ENCODE measurements around the gene ACP7. TPM values are rescaled to one million over a fixed set of nuclear protein-coding genes. Genes with fewer than 3 reads are reported as not detected.

ACP7 gene
- total and polyA plus RNA-seq, 2 of the 4 experiments (the other 2 are of a cell fraction), result not detected

GRCh38 chr19:39146091-39146490 lies 61.9 kb downstream of the ACP7 start:
- Histone ChIP-seq H2AFZ (replicated peaks; ENCODE audit: low read length, poor library complexity) (no peak overlapping the region), H2AK9ac (replicated peaks; ENCODE audit: low read depth, low read length, poor library complexity) (no peak overlapping the region), H4K91ac (ENCODE audit: insufficient read depth, low read depth, low read length) (no peak overlapping the region), H3K4me3 (ENCODE audit: insufficient read depth, low read depth, low read length) (no peak overlapping the region), H3K27ac (ENCODE audit: insufficient read depth, low read length) (no peak overlapping the region), H3K27me3 (ENCODE audit: control insufficient read depth, insufficient read depth, low read length) (no peaks in the 10 kb centered on the region), H3K4ac (ENCODE audit: low read depth, low read length) (no peak overlapping the region), H4K20me1 (ENCODE audit: insufficient read depth, low read length) (peaks cover 51% of the 10 kb centered on the region), H3K14ac (replicated peaks; ENCODE audit: low read depth, low read length) (no peak overlapping the region), H3K18ac (ENCODE audit: low read depth, low read length) (no peak overlapping the region), H3K9ac (ENCODE audit: low read depth, low read length) (no peak overlapping the region), H3K4me1 (ENCODE audit: control insufficient read depth, insufficient read depth, low read length) (peaks cover 2% of the 10 kb centered on the region; the same call in 1 of the 2 replicates), H3K9me3 (ENCODE audit: control insufficient read depth, insufficient read depth, low read length) (peaks cover 2% of the 10 kb centered on the region), H3K9me1 (ENCODE audit: insufficient read depth, low read length) (peaks cover 5% of the 10 kb centered on the region; the same call in 1 of the 2 replicates), H3K56ac (ENCODE audit: extremely low read depth, insufficient read depth, low read length) (no peak overlapping the region), H2BK5ac (ENCODE audit: low read depth, low read length, poor library complexity, severe bottlenecking) (no peak overlapping the region), H2AK5ac (ENCODE audit: low read depth, low read length) (no peak overlapping the region), H3K36me3 (ENCODE audit: control insufficient read depth, insufficient read depth, low read length) (peaks cover 3% of the 10 kb centered on the region; the same call in 1 of the 2 replicates), H3K23ac (ENCODE audit: low read depth, low read length) (no peak overlapping the region), H2BK20ac (ENCODE audit: low read depth, low read length) (no peak overlapping the region), H4K8ac (ENCODE audit: low read depth in 2 of 2, low read length in 2 of 2) (no peak overlapping the region), H2BK15ac (ENCODE audit: low read depth, low read length) (no peak overlapping the region), H4K5ac (ENCODE audit: low read depth, low read length) (no peak overlapping the region), H3K79me1 (ENCODE audit: low read depth in 1 of 2, low read length in 2 of 2) (peaks cover 53 to 70% of the 10 kb centered on the region in 2 experiments), H3K4me2 (ENCODE audit: low read depth, low read length) (no peak overlapping the region), H2BK120ac (ENCODE audit: low read depth, low read length) (no peak overlapping the region)
- TF ChIP-seq CEBPB (IDR thresholded peaks at IDR 0.05; ENCODE audit: low read depth, low read length) (no peak), MAFK (IDR thresholded peaks at IDR 0.05; ENCODE audit: low read depth, low read length) (no peak), POLR2A (IDR thresholded peaks at IDR 0.05; ENCODE audit: low read depth, low read length) (no peak), RAD21 (IDR thresholded peaks at IDR 0.05; ENCODE audit: low read length) (no peak), RFX5 (IDR thresholded peaks at IDR 0.05; ENCODE audit: low read depth, low read length) (no peak), BHLHE40 (IDR thresholded peaks at IDR 0.05; ENCODE audit: low read depth, low read length) (no peak), NFE2L2 (IDR thresholded peaks at IDR 0.05; ENCODE audit: low read depth, low read length) (no peak)
- ChIA-PET CTCF (no interaction called here), POLR2A (ENCODE audit: unreplicated experiment) (no interaction called here)
- no TSS peak for BruUV-seq (replicated peaks)
- in situ Hi-C loops (cut with MboI; ENCODE audit: low sequenced_read_pairs), result no loop called here
- dilution Hi-C loops (cut with HindIII; ENCODE audit: low sequenced_read_pairs, unreplicated experiment), result no loop called here
- no CpG with 5 or more reads among the region's 1 CpG for WGBS, 2 experiments (ENCODE audit: extremely low coverage in 2 of 2, insufficient read length in 1 of 2)
- DNase-seq (no peak), ATAC-seq (ENCODE audit: low read depth) (no peak)
- intact Hi-C loops (cut with micrococcal nuclease), result no loop called here
